ENCODE data around the gene TSEN34.
"Not testable (repeated sequence)": the region's sequence is repeated elsewhere in the genome, so short reads cannot be mapped to it uniquely, and the experiment has no call there.

TSEN34 gene

DNA sequence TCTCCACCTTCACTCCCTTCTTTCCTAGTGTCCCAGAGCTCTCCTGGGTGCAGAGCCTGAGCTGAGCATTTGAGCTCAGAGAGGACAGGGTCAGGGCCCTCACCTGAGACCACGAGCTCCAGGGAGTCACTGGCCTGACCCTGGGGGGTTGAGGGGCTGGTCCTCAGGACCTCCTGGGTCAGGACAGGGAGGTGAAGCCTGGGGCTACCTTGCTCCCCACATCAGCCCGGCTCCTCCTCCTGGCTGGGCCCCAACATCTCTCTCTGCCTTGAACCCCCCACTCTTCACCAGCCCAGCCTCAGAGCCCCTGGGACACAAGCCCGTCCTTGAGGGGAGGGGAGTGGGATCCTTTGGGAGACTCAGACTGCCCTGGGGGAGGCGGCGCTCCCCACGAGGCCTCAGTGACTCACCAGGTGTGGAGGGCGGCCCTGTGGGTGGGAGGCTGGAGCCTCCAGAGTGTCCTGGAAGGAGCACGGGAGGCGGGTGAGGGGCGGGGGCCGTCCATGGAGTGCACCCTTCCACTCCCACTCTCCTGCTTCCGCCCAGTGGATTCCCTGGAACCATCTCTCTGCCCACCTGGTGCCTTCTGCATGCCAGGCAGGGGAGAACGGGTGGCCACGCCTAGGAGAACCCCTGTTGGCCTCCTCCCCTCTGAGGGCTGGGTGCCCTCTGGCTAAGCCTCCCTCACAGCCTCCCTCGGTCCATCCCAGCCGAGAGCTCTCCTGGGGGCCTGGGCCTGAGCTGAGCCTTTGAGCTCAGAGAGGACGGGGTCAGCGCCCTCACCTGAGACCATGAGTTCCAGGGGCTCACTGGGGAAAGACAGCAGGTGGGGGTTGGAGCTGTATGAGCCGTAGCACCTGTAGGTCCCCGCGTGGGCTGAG lies 48.6 kb downstream of the TSEN34 start:
- not testable (repeated sequence) for DNase-seq (ENCODE audit: low read depth in 2 of 2)

DNA sequence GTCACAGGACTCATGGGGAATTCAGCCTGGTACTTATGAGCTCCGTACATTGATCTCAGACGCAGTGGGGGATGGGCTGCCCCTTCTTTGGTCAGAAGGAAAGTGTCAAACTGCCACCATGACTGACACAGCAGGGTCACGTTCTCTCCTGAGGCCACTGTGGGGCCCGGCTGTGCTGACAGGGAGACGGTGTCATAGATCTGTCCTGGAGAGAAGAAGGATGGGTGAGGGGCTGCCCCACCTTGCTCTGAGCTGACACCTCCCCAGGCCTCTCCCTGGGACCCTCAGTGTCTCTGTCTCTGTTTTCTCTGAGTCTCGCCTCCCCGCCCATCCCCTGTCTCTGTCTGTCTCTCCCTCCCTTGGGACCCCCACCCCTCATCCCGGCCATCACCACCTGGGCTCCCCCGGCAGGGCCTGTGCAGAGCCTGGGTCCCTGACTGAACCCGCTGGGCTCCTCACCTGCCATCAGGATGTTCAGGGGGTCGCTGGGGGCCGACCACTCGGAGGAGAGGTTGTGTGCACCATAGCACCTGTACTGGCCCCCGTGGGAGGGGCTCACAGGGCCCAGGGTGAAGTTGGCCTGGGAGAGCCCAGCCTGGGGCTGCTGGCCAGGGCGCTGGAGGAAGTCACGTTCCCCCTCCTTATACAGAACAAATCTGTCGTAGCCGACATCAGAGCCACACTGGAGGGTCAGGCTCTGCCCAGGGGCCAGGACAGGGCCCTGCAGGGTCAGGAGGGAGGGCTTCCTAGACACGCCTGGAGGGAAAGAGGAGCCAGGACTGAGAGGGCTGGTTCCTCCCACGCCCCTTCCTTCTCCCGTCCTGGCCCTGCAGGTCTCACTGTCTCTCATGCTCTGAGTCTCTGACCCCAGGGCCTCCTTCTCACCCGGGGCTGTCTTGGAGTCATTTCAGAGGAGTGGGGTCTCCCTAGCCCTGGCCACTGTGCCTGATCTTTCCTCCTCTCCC lies 49.5 kb downstream of the TSEN34 start:
- not testable (repeated sequence) for DNase-seq (ENCODE audit: low read depth in 2 of 2)

DNA sequence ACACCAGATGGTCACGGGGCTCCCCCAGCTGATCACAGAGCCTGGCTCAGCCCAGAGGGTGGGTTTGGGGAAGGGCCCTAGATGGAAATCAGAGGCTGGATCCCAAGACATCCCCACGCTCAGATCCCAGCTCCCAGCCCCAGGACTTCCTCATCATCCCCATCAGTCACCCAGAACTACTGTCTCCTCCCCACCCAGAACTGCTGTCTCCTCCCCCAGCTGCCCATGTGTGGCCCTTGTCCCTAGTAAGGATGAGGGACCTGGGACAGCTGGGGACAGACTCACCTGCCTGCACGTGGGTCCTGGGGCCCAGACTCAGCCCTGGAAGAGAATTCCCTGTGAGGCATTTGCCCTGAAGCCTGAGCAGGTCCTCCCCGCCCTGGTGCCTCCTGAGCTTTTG lies 51.1 kb downstream of the TSEN34 start:
- not testable (repeated sequence) for DNase-seq (ENCODE audit: low read depth in 2 of 2)

DNA sequence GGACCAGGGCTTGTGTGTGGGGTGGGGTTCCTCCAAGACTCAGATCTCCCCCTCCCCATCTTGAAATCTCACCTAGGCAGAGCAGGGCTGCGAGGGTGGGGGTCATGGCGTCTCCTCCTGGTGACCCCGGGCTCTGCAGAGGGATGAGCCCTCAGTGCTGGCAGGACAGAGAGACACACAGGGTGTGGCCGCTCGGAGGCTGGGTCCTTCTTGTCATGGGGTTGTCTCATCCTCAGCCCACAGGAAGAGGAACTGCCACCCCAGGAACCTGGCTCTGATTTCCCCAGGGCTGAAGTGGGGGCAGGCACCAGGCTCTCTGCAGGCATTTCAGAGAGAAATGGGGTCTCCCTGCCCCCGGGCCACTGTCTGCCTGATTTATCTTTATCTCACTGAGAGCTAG lies 51.5 kb downstream of the TSEN34 start, which contains the start of gene LILRA6:
TSS of gene LILRA6 (minus strand) at position 145 of the 400 bp plus-strand sequence.
- DNase-seq (ENCODE audit: low read depth in 2 of 2): not testable (repeated sequence)

DNA sequence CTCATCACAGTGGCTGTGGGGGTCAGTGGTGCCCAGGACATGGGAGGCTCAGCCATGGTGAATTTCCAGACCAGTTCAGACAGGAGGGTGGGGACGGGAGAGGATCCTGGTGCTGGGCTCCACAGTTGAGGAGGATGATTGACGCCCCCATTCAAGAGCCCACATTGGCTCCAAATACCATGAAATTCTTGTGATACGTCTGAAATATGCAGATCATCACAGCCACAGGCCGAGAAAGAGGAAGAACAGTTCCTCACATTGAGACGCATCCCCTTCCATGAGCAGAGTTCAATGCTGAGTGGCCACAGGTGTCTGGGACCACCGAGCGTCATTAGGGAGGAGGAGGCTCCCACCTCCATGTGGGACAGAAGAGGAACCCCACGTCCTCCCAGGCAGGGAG lies 52.7 kb downstream of the TSEN34 start:
- not testable (repeated sequence) for DNase-seq (ENCODE audit: low read depth in 2 of 2)

Measured in stimulated activated CD8-positive, alpha-beta memory T cell treated with anti-CD3 and anti-CD28 coated beads, Interleukin-2, amount 100 ng/mL, for 1 hour (primary cell).